ENCODE results near the gene KIDINS220. TPM values are rescaled to one million over a fixed set of nuclear protein-coding genes. Genes with fewer than 3 reads are reported as not detected.

KIDINS220 gene
- total and polyA plus RNA-seq, 9 of the 15 experiments (the other 6 are each of a cell fraction or from before 2014, with no cell fraction given): 15.2 to 48.0 (median 34.4) TPM

- TF ChIP-seq ZC3H4 (CRISPR knock-in tag; IDR thresholded peaks at IDR 0.05; ENCODE audit: borderline replicate concordance): no peak
- TF ChIP-seq ZNF253 (CRISPR knock-in tag; conservative IDR thresholded peaks at IDR 0.05): no peak
- no peak for TF ChIP-seq ATF3 (IDR thresholded peaks at IDR 0.05)
- no peak for TF ChIP-seq ATF3 (CRISPR knock-in tag; conservative IDR thresholded peaks at IDR 0.05)
Observed at GRCh38 chr2:8756230-8756629, 81.2 kb downstream of the KIDINS220 start (continued).

GRCh38 chr2:8754106-8754776 lies 83.2 kb downstream of the KIDINS220 start:
- Histone ChIP-seq H4K20me1 (replicated peaks; ENCODE audit: control insufficient read depth, insufficient read depth, low read length) (no peaks in the 10 kb centered on the region), H3K9ac (ENCODE audit: insufficient read depth in 1 of 2, low read depth in 2 of 2, low read length in 2 of 2) (no peak overlapping the region), H3K4me2 (ENCODE audit: insufficient read depth, low read length) (no peak overlapping the region), H3K4me3 (no peak overlapping the region), H2AFZ (ENCODE audit: low read depth, low read length) (no peak overlapping the region), H3K27ac (ENCODE audit: extremely low read depth, low read depth, low read length) (no peak overlapping the region), H3K9me1 (ENCODE audit: control insufficient read depth, insufficient read depth, low read length) (no peaks in the 10 kb centered on the region), H3K9me3 (replicated peaks; ENCODE audit: control insufficient read depth, insufficient read depth, low read depth, low read length) (no peaks in the 10 kb centered on the region), H3K79me2 (ENCODE audit: control insufficient read depth, insufficient read depth, low read length) (no peaks in the 10 kb centered on the region), H3K4me1 (replicated peaks in 1 of 2; ENCODE audit: control insufficient read depth in 2 of 2, insufficient read depth in 2 of 2, low read length in 2 of 2) (no peaks in the 10 kb centered on the region), H3K27me3 (ENCODE audit: control insufficient read depth in 2 of 2, insufficient read depth in 2 of 2, low read length in 2 of 2) (no peaks in the 10 kb centered on the region), H3K36me3 (ENCODE audit: control insufficient read depth, insufficient read depth, low read length) (peaks cover 30% of the 10 kb centered on the region)
- ATAC-seq: no peak
- no TSS peak for BruUV-seq (replicated peaks)
- TF ChIP-seq TCF7 (IDR thresholded peaks at IDR 0.05; ENCODE audit: borderline replicate concordance) (no peak), NFIC (IDR thresholded peaks at IDR 0.05) (peak; percentile 6)
- in situ Hi-C loops (cut with MboI) (no loop called here), intact Hi-C loops (cut with micrococcal nuclease) (no loop called here)
- FAIRE-seq: no peak
- ChIA-PET POLR2A (interaction anchor here (0.6 kb wide), 1 partner anchor 92 kb away, joined by 3 read pairs; no protein-coding TSS in a partner anchor), CTCF (ENCODE audit: low intra/inter-chr PET ratio) (no interaction called here)
- DNase-seq (ENCODE audit: extremely low read depth in 1 of 4, low spot score in 3 of 4): no peak

All from K562 (cell line).